Astrocyte (in vitro differentiated cells and primary cell): ENCODE data around the gene RTL5.

Experiments used
- CTCF ChIP-seq: IDR thresholded peaks from 2 replicates; pipeline ENCODE4 v1.5.1; 2011; ENCODE audit warnings: low read depth, mild to moderate bottlenecking, inconsistent platforms, low read length, moderate library complexity; ENCODE audit not compliant: insufficient read depth
- EZH2 ChIP-seq: IDR thresholded peaks from 2 replicates; pipeline ENCODE4 v1.6.1; 2012; ENCODE audit warnings: mild to moderate bottlenecking, low read length, inconsistent platforms; ENCODE audit not compliant: insufficient read depth

DNA sequence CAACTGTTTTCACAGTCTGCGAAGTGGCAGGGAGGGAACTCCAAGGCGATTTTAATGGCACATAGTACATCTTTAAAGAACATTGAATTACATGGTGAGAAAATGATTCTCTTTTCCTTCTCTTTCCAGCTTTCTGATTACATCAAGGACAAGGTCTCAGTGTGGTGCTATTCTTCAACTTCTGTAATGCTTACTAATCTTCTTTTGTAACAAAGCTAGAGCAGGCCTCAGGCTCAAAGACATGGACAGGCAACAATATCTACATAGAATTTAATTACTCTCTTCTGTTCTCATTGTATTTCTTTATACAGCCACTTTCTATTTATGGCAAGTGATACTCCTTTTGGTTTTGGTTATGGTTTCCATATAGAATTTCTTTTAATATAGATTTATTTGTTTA lies 48.4 kb downstream of the RTL5 start:
- TF ChIP-seq CTCF (no peak), EZH2 (no peak)
